Activated CD4-positive, alpha-beta T cell treated with anti-CD3 and anti-CD28 coated beads for 36 hours (primary cell): ENCODE data around the gene EPHA5. TPM values are rescaled to one million over a fixed set of nuclear protein-coding genes. Genes with fewer than 3 reads are reported as not detected.

Source experiments
- ATAC-seq: fragments of 200-7000 bp; cut with Tn5 transposase; one replicate; pipeline ENCODE4 v1.10.0; 2021; ENCODE audit warnings: mild to moderate bottlenecking, moderate library complexity
- CTCF ChIA-PET: fragments of 350-600 bp; sonication (Branson Sonifier 250); formaldehyde crosslinking; loops from one replicate; lab custom pipeline; 2021; ENCODE audit warnings: antibody characterized with exemption; lab: Charles Lee
- POLR2A ChIA-PET: fragments of 350-600 bp; sonication (Branson Sonifier 250); formaldehyde crosslinking; loops from one replicate; lab custom pipeline; 2021; ENCODE audit warnings: antibody characterized with exemption, inconsistent platforms; lab: Charles Lee
- DNase-seq: peaks from one replicate; pipeline ENCODE4 v3.0.0-alpha.2; 2020
- H3K27ac Mint-ChIP-seq: one replicate; pipeline ENCODE4 v1.8.0; 2021; ENCODE audit warnings: mixed read lengths
- H3K27me3 Mint-ChIP-seq: one replicate; pipeline ENCODE4 v1.8.0; 2021; ENCODE audit warnings: mixed read lengths
- H3K36me3 Mint-ChIP-seq: one replicate; pipeline ENCODE4 v1.8.0; 2021; ENCODE audit warnings: low read depth, mixed read lengths
- H3K4me1 Mint-ChIP-seq: one replicate; pipeline ENCODE4 v1.8.0; 2021; ENCODE audit warnings: mixed read lengths
- H3K4me3 Mint-ChIP-seq: one replicate; pipeline ENCODE4 v1.8.0; 2021; ENCODE audit warnings: mild to moderate bottlenecking, moderate library complexity, mixed read lengths
- H3K9me3 Mint-ChIP-seq: one replicate; pipeline ENCODE4 v1.8.0; 2021; ENCODE audit warnings: low read depth, mixed read lengths
- intact Hi-C, 2 experiments: fragments of 100-400 bp; cut with DNase I in 1 of 2; cut with micrococcal nuclease in 1 of 2; formaldehyde crosslinking; loops; one replicate each; pipeline versions ENCODE4 v1.14.2 to v1.15.1; 2022 to 2024; cut with DNase I, micrococcal nuclease
- total RNA-seq, 2 experiments: library from RNA; stranded (reverse); gene quantifications; one replicate each; pipeline ENCODE4 v1.2.3, GENCODE V29; 2021

Gene EPHA5
- total RNA-seq, 2 experiments from 2014 or later: not detected

GRCh38 chr4:65399084-65399483 lies 271.2 kb downstream of the EPHA5 start:
- H3K4me3 Mint-ChIP-seq: no peak overlapping the region
- no peaks in the 10 kb centered on the region for H3K4me1 Mint-ChIP-seq
- no peaks in the 10 kb centered on the region for H3K27me3 Mint-ChIP-seq
- no peaks in the 10 kb centered on the region for H3K36me3 Mint-ChIP-seq
- H3K9me3 Mint-ChIP-seq: peaks cover 10% of the 10 kb centered on the region
- DNase-seq: no peak
- intact Hi-C loops: no loop called here
- POLR2A ChIA-PET: no interaction called here
- no peak overlapping the region for H3K27ac Mint-ChIP-seq
- no peak for ATAC-seq
- CTCF ChIA-PET: no interaction called here

GRCh38 chr4:65393078-65393477 lies 277.2 kb downstream of the EPHA5 start:
- no peak overlapping the region for H3K27ac Mint-ChIP-seq
- no peaks in the 10 kb centered on the region for H3K4me1 Mint-ChIP-seq
- H3K9me3 Mint-ChIP-seq: peaks cover 11% of the 10 kb centered on the region
- ATAC-seq (no peak), DNase-seq (no peak)
- no peak overlapping the region for H3K4me3 Mint-ChIP-seq
- H3K36me3 Mint-ChIP-seq: no peaks in the 10 kb centered on the region
- ChIA-PET POLR2A (no interaction called here), CTCF (no interaction called here)
- intact Hi-C loops: no loop called here
- H3K27me3 Mint-ChIP-seq: no peaks in the 10 kb centered on the region

GRCh38 chr4:65392488-65392887 lies 277.8 kb downstream of the EPHA5 start:
- ChIA-PET CTCF (no interaction called here), POLR2A (no interaction called here)
- no peak for ATAC-seq

GRCh38 chr4:65391814-65392213 lies 278.5 kb downstream of the EPHA5 start:
- Mint-ChIP-seq H3K4me3 (no peak overlapping the region), H3K36me3 (no peaks in the 10 kb centered on the region), H3K27me3 (no peaks in the 10 kb centered on the region), H3K27ac (no peak overlapping the region), H3K9me3 (peaks cover 11% of the 10 kb centered on the region), H3K4me1 (no peaks in the 10 kb centered on the region)
- DNase-seq: no peak
- POLR2A ChIA-PET: no interaction called here
- no peak for ATAC-seq
- CTCF ChIA-PET: interaction anchor here (1.4 kb wide), 1 partner anchor 10 kb away, joined by 4 read pairs; no protein-coding TSS in a partner anchor
- intact Hi-C loops: no loop called here

More at GRCh38 chr4:65392488-65392887, 277.8 kb downstream of the EPHA5 start:
- Mint-ChIP-seq H3K4me3 (no peak overlapping the region), H3K36me3 (no peaks in the 10 kb centered on the region), H3K9me3 (peaks cover 11% of the 10 kb centered on the region), H3K4me1 (no peaks in the 10 kb centered on the region), H3K27me3 (no peaks in the 10 kb centered on the region), H3K27ac (no peak overlapping the region)
- DNase-seq: no peak
- intact Hi-C loops: no loop called here

GRCh38 chr4:65391382-65391781 lies 278.9 kb downstream of the EPHA5 start:
- Mint-ChIP-seq H3K4me3 (no peak overlapping the region), H3K36me3 (no peaks in the 10 kb centered on the region), H3K27ac (no peak overlapping the region), H3K9me3 (peaks cover 9% of the 10 kb centered on the region), H3K4me1 (no peaks in the 10 kb centered on the region), H3K27me3 (no peaks in the 10 kb centered on the region)
- ChIA-PET CTCF (interaction anchor here (1.4 kb wide), 1 partner anchor 10 kb away, joined by 4 read pairs; no protein-coding TSS in a partner anchor), POLR2A (no interaction called here)
- intact Hi-C loops: no loop called here
- ATAC-seq (no peak), DNase-seq (no peak)

GRCh38 chr4:65386927-65387326 lies 283.4 kb downstream of the EPHA5 start:
- Mint-ChIP-seq H3K9me3 (peaks cover 4% of the 10 kb centered on the region), H3K4me1 (no peaks in the 10 kb centered on the region), H3K4me3 (no peak overlapping the region), H3K36me3 (no peaks in the 10 kb centered on the region), H3K27me3 (no peaks in the 10 kb centered on the region), H3K27ac (no peak overlapping the region)
- DNase-seq (no peak), ATAC-seq (no peak)
- CTCF ChIA-PET: no interaction called here
- POLR2A ChIA-PET: no interaction called here
- intact Hi-C loops: no loop called here

- ChIA-PET CTCF (no interaction called here), POLR2A (no interaction called here)
- no peaks in the 10 kb centered on the region for H3K36me3 Mint-ChIP-seq
- intact Hi-C loops: no loop called here
- H3K9me3 Mint-ChIP-seq: no peaks in the 10 kb centered on the region
- ATAC-seq: no peak
- no peaks in the 10 kb centered on the region for H3K27me3 Mint-ChIP-seq
- H3K4me1 Mint-ChIP-seq: no peaks in the 10 kb centered on the region
- no peak for DNase-seq
- no peak overlapping the region for H3K27ac Mint-ChIP-seq
- no peak overlapping the region for H3K4me3 Mint-ChIP-seq
Observed at GRCh38 chr4:65383589-65384305, 286.5 kb downstream of the EPHA5 start.

GRCh38 chr4:65381648-65382047 lies 288.6 kb downstream of the EPHA5 start:
- Mint-ChIP-seq H3K36me3 (no peaks in the 10 kb centered on the region), H3K27ac (no peak overlapping the region), H3K4me1 (no peaks in the 10 kb centered on the region), H3K27me3 (no peaks in the 10 kb centered on the region), H3K9me3 (no peaks in the 10 kb centered on the region), H3K4me3 (no peak overlapping the region)
- ChIA-PET CTCF (no interaction called here), POLR2A (no interaction called here)
- DNase-seq (no peak), ATAC-seq (no peak)
- intact Hi-C loops: no loop called here

- POLR2A ChIA-PET: no interaction called here
- no peaks in the 10 kb centered on the region for H3K27me3 Mint-ChIP-seq
Observed at GRCh38 chr4:65370709-65371108, 299.6 kb downstream of the EPHA5 start.

GRCh38 chr4:65367306-65367705 lies 303.0 kb downstream of the EPHA5 start:
- H3K4me3 Mint-ChIP-seq: no peak overlapping the region
- POLR2A ChIA-PET: no interaction called here

More at GRCh38 chr4:65370709-65371108, 299.6 kb downstream of the EPHA5 start:
- Mint-ChIP-seq H3K36me3 (no peaks in the 10 kb centered on the region), H3K27ac (no peak overlapping the region), H3K4me1 (no peaks in the 10 kb centered on the region), H3K9me3 (peaks cover 2% of the 10 kb centered on the region), H3K4me3 (no peak overlapping the region)
- DNase-seq (no peak), ATAC-seq (no peak)
- CTCF ChIA-PET: interaction anchor here (0.6 kb wide), 1 partner anchor 48 kb away, joined by 3 read pairs; no protein-coding TSS in a partner anchor
- intact Hi-C loops: no loop called here

GRCh38 chr4:65358914-65359313 lies 311.4 kb downstream of the EPHA5 start:
- ChIA-PET CTCF (no interaction called here), POLR2A (no interaction called here)

More at GRCh38 chr4:65367306-65367705, 303.0 kb downstream of the EPHA5 start:
- Mint-ChIP-seq H3K4me1 (no peaks in the 10 kb centered on the region), H3K36me3 (no peaks in the 10 kb centered on the region), H3K9me3 (peaks cover 2% of the 10 kb centered on the region), H3K27me3 (no peaks in the 10 kb centered on the region), H3K27ac (no peak overlapping the region)
- intact Hi-C loops: no loop called here
- DNase-seq (no peak), ATAC-seq (no peak)
- CTCF ChIA-PET: no interaction called here

GRCh38 chr4:65353098-65353497 lies 317.2 kb downstream of the EPHA5 start:
- Mint-ChIP-seq H3K27me3 (no peaks in the 10 kb centered on the region), H3K27ac (no peak overlapping the region), H3K4me3 (no peak overlapping the region), H3K4me1 (no peaks in the 10 kb centered on the region), H3K9me3 (peaks cover 4% of the 10 kb centered on the region), H3K36me3 (no peaks in the 10 kb centered on the region)
- no peak for DNase-seq
- ChIA-PET CTCF (no interaction called here), POLR2A (no interaction called here)
- intact Hi-C loops: no loop called here
- no peak for ATAC-seq

More at GRCh38 chr4:65358914-65359313, 311.4 kb downstream of the EPHA5 start:
- no peaks in the 10 kb centered on the region for H3K27me3 Mint-ChIP-seq
- no peak overlapping the region for H3K4me3 Mint-ChIP-seq
- ATAC-seq: no peak
- intact Hi-C loops: no loop called here
- no peaks in the 10 kb centered on the region for H3K4me1 Mint-ChIP-seq
- no peak for DNase-seq
- no peaks in the 10 kb centered on the region for H3K36me3 Mint-ChIP-seq
- peaks cover 3% of the 10 kb centered on the region for H3K9me3 Mint-ChIP-seq
- no peak overlapping the region for H3K27ac Mint-ChIP-seq
